NCI-H2107 treated with DMSO at 0.1 percent for 48 hours (cell line): ENCODE results near the gene FIGNL2.
"Not testable (repeated sequence)": the region's sequence is repeated elsewhere in the genome, so short reads cannot be mapped to it uniquely, and the experiment has no call there.

Source experiments
- DNase-seq: peaks from one replicate; lab custom pipeline; 2025; ENCODE audit not compliant: unreplicated experiment; lab: John Stamatoyannopoulos, UW

Gene FIGNL2

DNA sequence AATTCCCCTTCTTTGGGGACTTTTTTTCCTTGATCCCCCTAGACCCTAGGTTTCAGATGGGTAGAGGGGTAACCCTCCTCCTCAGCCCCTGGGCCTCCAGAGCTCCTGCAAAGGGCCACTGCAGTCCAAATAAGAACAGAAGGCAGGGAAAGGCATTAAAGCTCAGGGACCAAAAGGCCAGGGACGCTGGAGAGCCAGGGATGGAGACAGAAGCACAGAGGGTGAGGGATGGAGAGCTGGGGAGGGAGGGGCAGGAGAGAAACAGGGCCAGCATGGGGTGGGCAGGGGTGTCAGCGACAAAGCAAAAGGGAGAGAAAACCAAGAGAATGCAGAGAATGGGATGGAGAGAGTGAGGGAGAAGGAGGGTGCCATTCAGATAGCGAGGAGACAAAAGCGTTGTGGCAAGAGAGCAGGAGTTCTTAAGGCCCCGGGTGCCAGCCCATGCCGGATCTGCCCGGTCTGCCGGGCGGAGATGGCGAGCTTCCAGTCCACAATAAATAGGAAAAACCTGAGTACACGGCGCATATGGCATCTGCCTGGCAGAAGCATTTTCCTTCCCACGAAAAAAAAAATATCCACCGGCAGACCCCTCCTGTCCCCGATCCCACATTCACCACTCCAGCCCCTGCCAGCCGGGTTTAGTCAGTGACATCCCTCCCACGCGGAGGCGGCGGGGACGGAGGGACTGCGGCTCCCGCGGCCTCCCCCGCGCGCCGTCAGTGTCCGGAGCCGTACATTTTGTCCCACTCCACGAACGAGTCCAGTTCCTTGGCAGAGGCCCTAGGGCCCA lies 28.6 kb downstream of the FIGNL2 start:
- peak; percentile 48 for DNase-seq

DNA sequence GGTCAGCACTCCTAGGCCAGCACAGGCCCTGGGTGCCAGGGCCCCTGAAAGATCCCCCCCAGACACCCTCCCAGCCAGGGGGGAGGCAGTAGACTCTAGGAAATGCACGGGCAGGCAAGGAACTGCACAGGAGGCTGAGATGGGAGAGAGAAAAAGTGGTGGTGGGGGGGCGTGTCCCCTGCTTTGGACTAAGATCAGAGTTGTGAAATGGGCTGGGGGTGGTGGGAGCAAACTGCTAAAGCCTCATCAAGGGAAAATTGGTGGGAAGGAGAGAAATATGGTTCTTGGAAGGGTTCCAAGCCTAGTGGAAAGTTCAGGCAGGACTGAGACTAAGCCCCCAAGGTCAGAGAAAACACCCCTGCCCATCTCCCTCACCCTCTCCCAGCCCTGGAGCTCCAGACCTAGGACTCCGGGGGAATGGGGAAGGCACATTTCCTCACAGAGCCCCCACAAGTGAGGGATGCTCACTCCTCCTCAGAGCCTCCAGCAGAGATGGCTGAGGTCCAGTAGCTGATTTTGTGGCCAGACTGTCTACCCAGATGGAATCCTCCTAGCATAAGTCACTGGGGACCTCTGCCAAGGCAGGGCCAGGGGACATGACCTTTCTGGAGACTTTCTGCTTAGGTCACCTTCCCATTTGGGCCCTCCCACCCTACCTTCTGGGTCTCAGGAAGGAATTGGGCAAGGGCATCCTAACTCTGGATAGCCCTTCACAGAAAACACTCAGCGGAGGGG lies 29.8 kb downstream of the FIGNL2 start:
- DNase-seq, result no peak

- no peak for DNase-seq
Observed at GRCh38 chr12:51818086-51818485, 30.4 kb downstream of the FIGNL2 start.

GRCh38 chr12:51817027-51817953 lies 31.2 kb downstream of the FIGNL2 start:
- peak; percentile 16 for DNase-seq

GRCh38 chr12:51815571-51815970 lies 32.9 kb downstream of the FIGNL2 start:
- no peak for DNase-seq

GRCh38 chr12:51814311-51815088 lies 34.0 kb downstream of the FIGNL2 start:
- DNase-seq, result peak; percentile 32

DNA sequence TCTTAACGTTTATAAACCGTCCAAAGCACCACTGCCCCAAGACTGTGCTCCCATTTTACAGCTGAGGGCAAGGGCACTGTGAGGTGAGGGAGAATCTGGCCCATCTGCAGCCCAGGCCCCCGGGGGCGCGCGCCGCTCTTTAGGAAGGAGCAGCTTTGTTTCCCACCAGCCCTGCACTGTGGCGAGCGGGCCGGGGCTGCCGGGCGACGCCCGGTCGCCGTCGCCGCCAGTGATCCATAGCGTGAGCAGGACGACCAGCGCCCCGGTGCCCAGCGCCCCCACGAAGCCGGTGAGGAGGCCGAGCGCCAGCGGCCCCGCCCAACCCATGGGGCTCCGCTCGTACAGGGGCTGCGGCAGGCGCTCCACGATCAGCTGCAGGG lies 34.6 kb downstream of the FIGNL2 start:
- no peak for DNase-seq

DNA sequence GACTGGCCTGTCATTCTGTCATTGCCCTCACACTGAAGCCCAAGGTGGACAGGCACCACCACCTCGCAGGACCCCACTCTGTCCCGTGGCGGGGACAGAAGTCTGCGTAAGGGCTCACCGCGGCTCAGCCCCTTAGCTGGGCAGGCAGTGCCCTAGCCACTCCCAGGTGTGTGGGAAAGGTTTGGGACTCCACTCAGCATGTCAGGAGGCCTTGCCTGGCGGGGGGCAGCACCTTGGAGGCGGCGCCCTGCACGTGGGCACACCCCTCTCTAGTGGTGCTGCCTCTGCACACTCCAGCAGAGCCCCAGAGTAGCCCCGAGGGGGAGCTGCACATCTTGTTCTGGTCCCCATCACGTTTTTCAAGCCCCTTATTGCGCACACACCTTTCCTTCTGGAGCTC lies 35.6 kb downstream of the FIGNL2 start:
- DNase-seq, result no peak

- DNase-seq, result no peak
Observed at GRCh38 chr12:51811203-51812202, 37.0 kb downstream of the FIGNL2 start.

DNA sequence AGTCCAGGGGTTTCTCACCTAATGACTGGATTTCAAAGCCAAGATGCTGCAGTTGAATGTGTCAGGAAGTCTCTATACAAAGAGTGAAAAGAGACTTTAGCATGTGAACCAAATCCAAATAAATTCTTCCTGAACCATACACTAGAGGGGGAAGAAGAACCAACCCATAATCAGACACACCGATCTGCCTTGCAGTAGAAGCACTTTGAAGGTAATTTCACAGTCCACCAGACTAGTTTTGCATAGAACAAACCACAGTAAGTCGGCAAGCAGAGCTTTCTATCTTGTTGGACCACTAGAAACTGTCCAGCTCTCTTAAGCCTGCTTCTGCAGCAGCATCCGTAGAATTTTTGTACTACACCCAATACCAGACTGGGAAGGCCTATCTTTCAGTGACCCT lies 39.3 kb downstream of the FIGNL2 start:
- DNase-seq, result no peak

DNA sequence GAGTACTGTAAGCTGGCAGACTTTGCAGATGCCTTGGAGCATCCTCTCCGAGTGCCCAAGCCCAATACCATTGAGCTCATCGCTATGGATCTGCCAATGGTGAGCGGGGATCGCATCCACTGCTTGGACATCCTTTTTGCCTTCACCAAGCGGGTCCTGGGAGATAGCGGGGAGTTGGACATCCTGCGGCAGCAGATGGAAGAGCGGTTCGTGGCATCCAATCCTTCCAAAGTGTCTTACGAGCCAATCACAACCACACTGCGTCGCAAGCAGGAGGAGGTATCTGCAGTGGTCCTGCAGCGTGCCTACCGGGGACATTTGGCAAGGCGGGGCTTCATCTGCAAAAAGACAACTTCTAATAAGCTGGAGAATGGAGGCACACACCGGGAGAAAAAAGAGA lies 41.6 kb downstream of the FIGNL2 start:
- DNase-seq, result no peak

GRCh38 chr12:51801027-51801426 lies 47.5 kb downstream of the FIGNL2 start:
- DNase-seq, result no peak

DNA sequence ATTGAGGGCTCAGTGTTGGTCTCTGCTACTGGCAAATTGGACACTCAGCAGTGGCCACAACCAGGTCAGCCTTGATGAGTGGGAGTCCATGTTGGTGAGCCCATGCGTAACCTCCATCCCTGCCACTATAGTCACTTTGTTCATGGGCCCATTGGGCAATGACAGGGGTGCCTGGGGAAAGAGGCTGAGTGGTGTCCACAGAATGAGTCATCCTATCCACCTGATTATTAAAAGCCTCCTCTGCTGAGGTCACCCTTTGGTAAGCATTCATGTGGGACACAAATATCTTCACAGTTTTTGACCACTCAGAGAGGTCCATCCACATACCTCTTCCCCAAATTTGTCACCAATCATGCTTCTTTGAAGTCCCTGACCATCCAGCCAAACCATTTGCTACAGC lies 50.0 kb downstream of the FIGNL2 start:
- DNase-seq, result no peak

- not testable (repeated sequence) for DNase-seq
Observed at GRCh38 chr12:51798051-51798450, 50.5 kb downstream of the FIGNL2 start.

DNA sequence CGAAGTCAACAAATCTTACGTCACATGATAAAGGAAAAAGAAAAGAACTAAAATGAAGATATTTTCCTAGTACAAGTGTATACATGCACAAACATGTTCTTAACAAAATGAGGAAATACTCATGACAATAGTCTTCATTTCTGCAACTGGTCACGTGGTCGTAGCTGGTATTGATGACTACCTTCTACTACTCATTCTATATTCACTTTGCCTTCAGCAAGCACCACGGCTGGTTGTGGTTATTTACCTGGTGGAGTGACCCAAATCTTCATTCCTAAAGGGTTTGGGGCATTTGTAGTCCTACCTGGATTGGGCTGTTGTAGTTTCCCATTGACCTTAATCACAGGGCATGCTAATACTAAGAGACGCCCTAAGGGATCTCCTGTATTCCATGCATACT lies 51.2 kb downstream of the FIGNL2 start:
- DNase-seq, result no peak

DNA sequence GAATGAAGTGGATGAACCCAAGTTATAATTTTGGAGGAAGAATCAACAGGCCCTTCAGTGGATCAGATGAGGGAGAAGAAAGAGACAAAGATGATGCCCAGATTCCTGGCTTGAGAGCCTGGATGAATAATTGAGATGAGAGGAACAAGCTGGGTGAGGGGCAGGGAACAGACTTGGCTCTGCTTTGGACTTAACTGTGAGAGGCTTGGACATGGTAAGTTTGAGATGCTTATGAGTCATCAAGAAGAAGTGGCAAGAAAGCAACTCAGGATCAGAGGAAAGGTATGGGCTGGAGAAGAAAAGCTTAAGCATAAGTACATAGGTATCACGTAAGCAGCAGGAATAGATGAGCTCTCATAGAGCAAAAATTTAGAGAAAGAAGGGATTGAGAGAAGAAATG lies 55.3 kb downstream of the FIGNL2 start:
- DNase-seq, result no peak

GRCh38 chr12:51792417-51792816 lies 56.1 kb downstream of the FIGNL2 start:
- peak; percentile 41 for DNase-seq

- no peak for DNase-seq
Observed at GRCh38 chr12:51788876-51789275, 59.6 kb downstream of the FIGNL2 start.

DNA sequence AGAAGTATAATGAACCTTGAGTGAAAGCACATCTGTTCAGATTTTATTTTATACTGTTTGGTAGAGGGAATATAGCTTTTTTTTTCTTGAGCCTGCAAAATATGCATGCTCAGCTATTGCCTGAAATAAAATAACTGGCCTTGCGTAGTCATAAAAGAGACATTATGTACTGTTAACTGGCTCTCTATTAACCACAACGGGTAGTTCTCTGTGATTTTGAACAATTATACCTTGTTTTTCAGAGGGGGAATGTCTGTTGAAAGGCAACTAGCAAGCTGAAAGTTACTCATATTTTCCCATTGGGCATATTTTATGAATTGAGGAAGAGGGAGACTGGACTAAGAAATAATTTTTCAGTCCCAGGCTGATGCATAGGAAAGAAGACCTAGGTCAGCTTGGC lies 62.6 kb downstream of the FIGNL2 start:
- DNase-seq, result no peak
